ENCODE measurements around the gene IL18BP.

IL18BP gene

DNA sequence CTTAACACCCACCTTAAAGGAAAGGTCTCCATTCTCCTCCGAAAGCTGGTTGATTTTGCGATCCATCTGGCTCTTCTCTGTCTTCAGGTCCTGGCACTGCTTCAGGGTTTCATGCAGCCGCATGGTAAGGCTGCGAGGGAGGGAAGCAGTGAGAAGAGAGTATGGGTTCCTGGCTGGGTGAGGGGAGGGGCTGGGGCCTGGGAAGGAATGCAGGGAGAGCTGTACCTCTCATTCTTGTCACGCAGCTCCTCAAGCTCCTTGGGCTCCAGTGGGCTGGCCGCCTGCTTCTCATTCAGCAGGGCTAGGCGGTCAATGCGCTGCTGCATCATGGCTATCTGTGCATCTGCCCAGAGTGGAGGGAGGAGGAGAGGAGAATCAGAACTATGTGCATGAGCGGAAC, 19.5 kb downstream of the IL18BP start (continued):
- TF ChIP-seq ZNF148 (tag by site-specific recombination; IDR thresholded peaks at IDR 0.05; ENCODE audit: borderline replicate concordance) (no peak), ZSCAN4 (tag by site-specific recombination; IDR thresholded peaks at IDR 0.05) (no peak), ZFP41 (tag by site-specific recombination; IDR thresholded peaks at IDR 0.05; ENCODE audit: borderline replicate concordance) (no peak)
- TF ChIP-seq, protein P1, sequence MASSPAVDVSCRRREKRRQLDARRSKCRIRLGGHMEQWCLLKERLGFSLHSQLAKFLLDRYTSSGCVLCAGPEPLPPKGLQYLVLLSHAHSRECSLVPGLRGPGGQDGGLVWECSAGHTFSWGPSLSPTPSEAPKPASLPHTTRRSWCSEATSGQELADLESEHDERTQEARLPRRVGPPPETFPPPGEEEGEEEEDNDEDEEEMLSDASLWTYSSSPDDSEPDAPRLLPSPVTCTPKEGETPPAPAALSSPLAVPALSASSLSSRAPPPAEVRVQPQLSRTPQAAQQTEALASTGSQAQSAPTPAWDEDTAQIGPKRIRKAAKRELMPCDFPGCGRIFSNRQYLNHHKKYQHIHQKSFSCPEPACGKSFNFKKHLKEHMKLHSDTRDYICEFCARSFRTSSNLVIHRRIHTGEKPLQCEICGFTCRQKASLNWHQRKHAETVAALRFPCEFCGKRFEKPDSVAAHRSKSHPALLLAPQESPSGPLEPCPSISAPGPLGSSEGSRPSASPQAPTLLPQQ (tag by site-specific recombination; IDR thresholded peaks at IDR 0.05): no peak

- TF ChIP-seq ZEB2 (tag by site-specific recombination; IDR thresholded peaks at IDR 0.05) (no peak), ZNF274 (IDR thresholded peaks at IDR 0.05; ENCODE audit: low read length) (no peak), ZNF274 (tag by site-specific recombination; IDR thresholded peaks at IDR 0.05; ENCODE audit: borderline replicate concordance) (no peak), ZNF514 (tag by site-specific recombination; IDR thresholded peaks at IDR 0.05) (no peak), ZXDB (tag by site-specific recombination; IDR thresholded peaks at IDR 0.05) (no peak), ZBTB10 (tag by site-specific recombination; IDR thresholded peaks at IDR 0.05) (no peak), ZNF670 (tag by site-specific recombination; IDR thresholded peaks at IDR 0.05; ENCODE audit: low read depth) (no peak)
- TF ChIP-seq, protein P2, sequence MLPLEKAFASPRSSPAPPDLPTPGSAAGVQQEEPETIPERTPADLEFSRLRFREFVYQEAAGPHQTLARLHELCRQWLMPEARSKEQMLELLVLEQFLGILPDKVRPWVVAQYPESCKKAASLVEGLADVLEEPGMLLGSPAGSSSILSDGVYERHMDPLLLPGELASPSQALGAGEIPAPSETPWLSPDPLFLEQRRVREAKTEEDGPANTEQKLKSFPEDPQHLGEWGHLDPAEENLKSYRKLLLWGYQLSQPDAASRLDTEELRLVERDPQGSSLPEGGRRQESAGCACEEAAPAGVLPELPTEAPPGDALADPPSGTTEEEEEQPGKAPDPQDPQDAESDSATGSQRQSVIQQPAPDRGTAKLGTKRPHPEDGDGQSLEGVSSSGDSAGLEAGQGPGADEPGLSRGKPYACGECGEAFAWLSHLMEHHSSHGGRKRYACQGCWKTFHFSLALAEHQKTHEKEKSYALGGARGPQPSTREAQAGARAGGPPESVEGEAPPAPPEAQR (tag by site-specific recombination; IDR thresholded peaks at IDR 0.05): no peak
- Histone ChIP-seq H3K4me1 (ENCODE audit: control insufficient read depth, insufficient read depth, low read length) (no peaks in the 10 kb centered on the region), H3K27ac (ENCODE audit: extremely low read depth, low read depth, low read length) (no peak overlapping the region), H3K4me3 (ENCODE audit: low read depth, low read length) (no peak overlapping the region), H3K36me3 (ENCODE audit: control insufficient read depth in 2 of 2, insufficient read depth in 1 of 2, low read length in 2 of 2) (peaks cover 9 to 85% of the 10 kb centered on the region in 2 experiments; a peak in 2 of 3 replicates), H3K9me3 (ENCODE audit: control insufficient read depth, insufficient read depth, low read depth, low read length) (no peaks in the 10 kb centered on the region)
- ChIA-PET POLR2A (no interaction called here), CTCF (interaction anchor here (0.7 to 7.3 kb wide), 9 partner anchors 9 to 331 kb away, joined by 3 to 184 read pairs (median 15); no protein-coding TSS in a partner anchor)
These were observed 24.6 kb downstream of the IL18BP start for GRCh38 chr11:72023335-72023734.
